Keratinocyte (primary cell): ENCODE data around the gene ALDOB. TPM values are rescaled to one million over a fixed set of nuclear protein-coding genes. Genes with fewer than 3 reads are reported as not detected.

Experiments
- DNase-seq: peaks from one replicate; pipeline ENCODE4 v3.0.0-alpha.2; 2011; ENCODE audit warnings: low read depth, missing footprints, low spot score
- FAIRE-seq: peaks from 2 replicates; lab custom pipeline; 2011; peaks lifted over from hg19 to GRCh38; lab: Jason Lieb, UNC
- H2AFZ ChIP-seq: 2 replicates; pipeline ENCODE4 v1.6.0; 2012; ENCODE audit warnings: low read length, control low read depth, inconsistent platforms; ENCODE audit not compliant: control insufficient read depth
- H3K27ac ChIP-seq: 2 replicates; pipeline ENCODE4 v1.5.1; 2011; ENCODE audit warnings: low read length; ENCODE audit not compliant: control insufficient read depth, insufficient read depth
- H3K27me3 ChIP-seq: 3 replicates; pipeline ENCODE4 v1.6.0; 2011; ENCODE audit warnings: low read length; ENCODE audit not compliant: control insufficient read depth, insufficient read depth; ENCODE audit errors: extremely low read depth
- H3K36me3 ChIP-seq, 2 experiments: 2 replicates in 1 of 2; 3 replicates in 1 of 2; pipeline ENCODE4 v1.5.1; 2011; ENCODE audit warnings: low read length in 2 of 2, mild to moderate bottlenecking in 1 of 2; ENCODE audit not compliant: control insufficient read depth in 2 of 2, insufficient read depth in 2 of 2; ENCODE audit errors: extremely low read depth in 1 of 2
- H3K4me1 ChIP-seq: 3 replicates; pipeline ENCODE4 v1.5.1; 2011; ENCODE audit warnings: low read length; ENCODE audit not compliant: control insufficient read depth, insufficient read depth; ENCODE audit errors: extremely low read depth
- H3K4me2 ChIP-seq: 3 replicates; pipeline ENCODE4 v1.6.0; 2011; ENCODE audit warnings: low read depth, low read length; ENCODE audit not compliant: control insufficient read depth, insufficient read depth; ENCODE audit errors: extremely low read depth
- H3K4me3 ChIP-seq, 3 experiments: fragments of 200-600 bp in 1 of 3; sonication (generic) in 1 of 3; 2 replicates in 2 of 3; 3 replicates in 1 of 3; pipeline ENCODE4 v1.5.1; 2011 to 2016; ENCODE audit warnings: low read length in 3 of 3, mild to moderate bottlenecking in 3 of 3, control low read depth in 2 of 3, inconsistent platforms in 1 of 3, low read depth in 1 of 3, mixed read lengths in 1 of 3, mixed run types in 1 of 3, moderate library complexity in 1 of 3; ENCODE audit not compliant: control insufficient read depth in 2 of 3, insufficient read depth in 2 of 3; ENCODE audit errors: extremely low read depth in 1 of 3
- H3K79me2 ChIP-seq: 2 replicates; pipeline ENCODE4 v1.6.0; 2012; ENCODE audit warnings: low read length; ENCODE audit not compliant: control insufficient read depth, insufficient read depth
- H3K9ac ChIP-seq: 3 replicates; pipeline ENCODE4 v1.6.0; 2011; ENCODE audit warnings: low read length; ENCODE audit not compliant: control insufficient read depth, insufficient read depth; ENCODE audit errors: extremely low read depth
- H3K9me1 ChIP-seq: 3 replicates; pipeline ENCODE4 v1.6.0; 2011; ENCODE audit warnings: low read length; ENCODE audit not compliant: control insufficient read depth, insufficient read depth; ENCODE audit errors: extremely low read depth
- H3K9me3 ChIP-seq: 2 replicates; pipeline ENCODE4 v1.5.1; 2012; ENCODE audit warnings: low read depth, low read length; ENCODE audit not compliant: control insufficient read depth
- H4K20me1 ChIP-seq: 3 replicates; pipeline ENCODE4 v1.6.0; 2011; ENCODE audit warnings: low read length; ENCODE audit not compliant: control insufficient read depth, insufficient read depth; ENCODE audit errors: extremely low read depth
- EZH2 ChIP-seq: IDR thresholded peaks from one replicate; pipeline ENCODE4 v1.6.1; 2012; ENCODE audit warnings: inconsistent platforms, mild to moderate bottlenecking, low read length, moderate library complexity
- dilution Hi-C: fragments of 300-500 bp; cut with MboI; formaldehyde crosslinking; loops from one replicate; pipeline ENCODE4 v1.7.0; 2020; ENCODE audit warnings: low sequenced_read_pairs; ENCODE audit not compliant: extremely low pct_ligation_motif_present
- polyA plus RNA-seq, 5 experiments: library from polyadenylated mRNA; depleted of rRNA in 3 of 5; stranded (reverse) in 3 of 5; stranded (forward) in 1 of 5; unstranded in 1 of 5; fragments of >200 nt; gene quantifications; 1 replicate in 1 of 5; 2 replicates in 3 of 5; 3 replicates in 1 of 5; pipeline versions ENCODE4 v1.2.1 to v1.2.3, GENCODE V29; 2011 to 2012; ENCODE audit warnings: missing spikeins in 2 of 5, low read depth in 1 of 5, low replicate concordance in 1 of 5
- TF ChIP-seq, protein P1 (sequence below), 3 experiments: IDR thresholded peaks in 1 of 3; conservative IDR thresholded peaks in 1 of 3; optimal IDR thresholded peaks in 1 of 3; 2 replicates in 2 of 3; 3 replicates in 1 of 3; pipeline versions ENCODE3 to v1.5.1; 2011; ENCODE audit warnings: low read length in 3 of 3, mild to moderate bottlenecking in 3 of 3, moderate library complexity in 2 of 3, control low read depth in 1 of 3, inconsistent platforms in 1 of 3; ENCODE audit not compliant: insufficient read depth in 2 of 3; ENCODE audit errors: extremely low read depth in 1 of 3

Gene ALDOB
- polyA plus RNA-seq, 1 donor (not counting 4 experiments of a cell fraction or from before 2014, with no cell fraction given) = not detected

DNA sequence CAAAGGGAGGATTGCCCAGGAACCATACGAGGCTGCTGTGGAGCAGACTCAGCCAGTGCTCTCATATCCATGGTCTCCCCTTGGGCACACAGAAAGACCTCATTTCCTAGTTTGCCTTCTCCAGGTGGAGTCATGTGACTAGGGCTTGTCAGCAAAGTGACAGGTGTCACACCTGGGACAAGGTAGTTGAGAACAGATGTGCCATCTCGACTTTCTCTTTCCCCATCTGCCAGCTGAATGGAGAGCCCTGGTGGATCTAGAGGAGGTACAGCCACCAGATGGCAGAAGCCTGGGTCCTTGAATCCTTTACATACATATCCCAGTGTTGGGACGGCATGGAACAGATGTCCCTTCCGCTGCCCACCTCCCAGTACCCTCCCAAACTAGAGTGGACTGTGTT lies 42.9 kb upstream of the ALDOB start:
- Histone ChIP-seq H3K27ac (peak overlapping the region; percentile 77), H3K9me1 (peaks cover 6% of the 10 kb centered on the region), H3K27me3 (no peaks in the 10 kb centered on the region), H3K4me1 (peaks cover 48% of the 10 kb centered on the region), H3K4me3 (no peak overlapping the region), H3K4me2 (peak overlapping the region; percentile 84), H3K9me3 (no peaks in the 10 kb centered on the region), H3K9ac (no peak overlapping the region), H3K79me2 (peaks cover 12% of the 10 kb centered on the region), H3K36me3 (peaks cover 0 to 7% of the 10 kb centered on the region in 2 experiments), H2AFZ (no peak overlapping the region), H4K20me1 (no peaks in the 10 kb centered on the region)
- DNase-seq (no peak), FAIRE-seq (no peak)
- no peak for TF ChIP-seq EZH2
- TF ChIP-seq, protein P1, sequence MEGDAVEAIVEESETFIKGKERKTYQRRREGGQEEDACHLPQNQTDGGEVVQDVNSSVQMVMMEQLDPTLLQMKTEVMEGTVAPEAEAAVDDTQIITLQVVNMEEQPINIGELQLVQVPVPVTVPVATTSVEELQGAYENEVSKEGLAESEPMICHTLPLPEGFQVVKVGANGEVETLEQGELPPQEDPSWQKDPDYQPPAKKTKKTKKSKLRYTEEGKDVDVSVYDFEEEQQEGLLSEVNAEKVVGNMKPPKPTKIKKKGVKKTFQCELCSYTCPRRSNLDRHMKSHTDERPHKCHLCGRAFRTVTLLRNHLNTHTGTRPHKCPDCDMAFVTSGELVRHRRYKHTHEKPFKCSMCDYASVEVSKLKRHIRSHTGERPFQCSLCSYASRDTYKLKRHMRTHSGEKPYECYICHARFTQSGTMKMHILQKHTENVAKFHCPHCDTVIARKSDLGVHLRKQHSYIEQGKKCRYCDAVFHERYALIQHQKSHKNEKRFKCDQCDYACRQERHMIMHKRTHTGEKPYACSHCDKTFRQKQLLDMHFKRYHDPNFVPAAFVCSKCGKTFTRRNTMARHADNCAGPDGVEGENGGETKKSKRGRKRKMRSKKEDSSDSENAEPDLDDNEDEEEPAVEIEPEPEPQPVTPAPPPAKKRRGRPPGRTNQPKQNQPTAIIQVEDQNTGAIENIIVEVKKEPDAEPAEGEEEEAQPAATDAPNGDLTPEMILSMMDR (optimal IDR thresholded peaks at IDR 0.05 in 1 of 3, IDR thresholded peaks at IDR 0.05 in 1 of 3, conservative IDR thresholded peaks at IDR 0.05 in 1 of 3; ENCODE audit: extremely low read depth in 1 of 3, insufficient read depth in 2 of 3, low read length in 3 of 3) = peak in 2 of 3 experiments; percentile 14 to 43
- dilution Hi-C loops = no loop called here

DNA sequence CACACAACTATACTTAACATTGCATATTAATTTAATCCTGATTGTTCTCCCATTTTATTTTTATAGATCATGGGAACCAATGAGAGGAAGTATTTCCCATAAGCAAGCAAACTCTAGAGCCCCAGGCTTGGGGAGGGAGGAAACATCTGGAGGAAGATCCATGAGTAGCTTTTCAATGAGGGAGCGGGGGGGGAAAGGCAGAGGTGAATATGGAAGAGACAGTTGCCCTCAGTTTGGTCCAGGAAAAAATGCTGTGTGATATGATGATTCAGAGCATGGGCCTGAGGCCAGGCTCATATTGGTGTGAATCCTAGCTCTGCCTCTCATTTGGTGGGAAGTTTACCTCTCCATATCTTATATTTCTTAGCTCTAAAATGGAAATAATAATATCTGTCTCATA lies 42.2 kb upstream of the ALDOB start:
- H2AFZ ChIP-seq = no peak overlapping the region
- H3K9me1 ChIP-seq = peaks cover 6% of the 10 kb centered on the region
- H3K79me2 ChIP-seq = peaks cover 12% of the 10 kb centered on the region
- no peak overlapping the region for H3K4me3 ChIP-seq
- no peaks in the 10 kb centered on the region for H3K9me3 ChIP-seq
- dilution Hi-C loops = no loop called here
- peaks cover 48% of the 10 kb centered on the region for H3K4me1 ChIP-seq
- no peak overlapping the region for H3K27ac ChIP-seq
- H3K36me3 ChIP-seq = peaks cover 0 to 7% of the 10 kb centered on the region in 2 experiments
- no peak overlapping the region for H3K9ac ChIP-seq
- DNase-seq (no peak), FAIRE-seq (peak; percentile 86)
- no peaks in the 10 kb centered on the region for H3K27me3 ChIP-seq
- TF ChIP-seq, protein P1 (optimal IDR thresholded peaks at IDR 0.05 in 1 of 3, IDR thresholded peaks at IDR 0.05 in 1 of 3, conservative IDR thresholded peaks at IDR 0.05 in 1 of 3; ENCODE audit: extremely low read depth in 1 of 3, insufficient read depth in 2 of 3, low read length in 3 of 3) = no peak
- no peak for TF ChIP-seq EZH2
- no peak overlapping the region for H3K4me2 ChIP-seq
- H4K20me1 ChIP-seq = no peaks in the 10 kb centered on the region
